NT2/D1 (cell line): Measurements from ENCODE around the gene PRRC1.

Source experiments
- SUZ12 ChIP-seq: IDR thresholded peaks from 2 replicates; pipeline ENCODE4 v1.6.1; 2011; ENCODE audit not compliant: insufficient read length, insufficient read depth; ENCODE audit errors: extremely low read depth
- YY1 ChIP-seq: IDR thresholded peaks from 2 replicates; pipeline ENCODE4 v1.6.1; 2011; ENCODE audit not compliant: insufficient read length, insufficient read depth
- ZNF274 ChIP-seq: IDR thresholded peaks from 2 replicates; pipeline ENCODE4 v1.6.1; 2011; ENCODE audit warnings: mild to moderate bottlenecking, low read depth, low read length

GRCh38 chr5:127564002-127564769 is 46.7 kb downstream of the PRRC1 start:
- no peak for TF ChIP-seq YY1
- TF ChIP-seq SUZ12 = no peak
- TF ChIP-seq ZNF274 = no peak
